GM12875 (cell line): ENCODE data around the gene COL26A1.

ENCODE experiments used
- H3K4me3 ChIP-seq: one replicate; pipeline ENCODE4 v1.5.1; 2011; ENCODE audit warnings: low read depth, low read length, control low read depth
- CTCF ChIP-seq: IDR thresholded peaks from 2 replicates; pipeline ENCODE4 v1.5.1; 2011; ENCODE audit warnings: low read depth, mild to moderate bottlenecking, control low read depth, inconsistent platforms, low read length, moderate library complexity, borderline replicate concordance; ENCODE audit not compliant: insufficient read depth

Gene COL26A1

GRCh38 chr7:101511965-101512364, 149.3 kb downstream of the COL26A1 start:
- H3K4me3 ChIP-seq = no peak overlapping the region
- no peak for TF ChIP-seq CTCF

GRCh38 chr7:101516851-101517250, 154.2 kb downstream of the COL26A1 start:
- no peak overlapping the region for H3K4me3 ChIP-seq
- TF ChIP-seq CTCF = no peak

GRCh38 chr7:101517304-101517703, 154.6 kb downstream of the COL26A1 start:
- no peak for TF ChIP-seq CTCF
- H3K4me3 ChIP-seq = no peak overlapping the region

GRCh38 chr7:101518336-101518735, 155.7 kb downstream of the COL26A1 start:
- H3K4me3 ChIP-seq = no peak overlapping the region
- TF ChIP-seq CTCF = no peak

- TF ChIP-seq CTCF = no peak
- no peak overlapping the region for H3K4me3 ChIP-seq
These were observed 156.8 kb downstream of the COL26A1 start for GRCh38 chr7:101519324-101520023.

- no peak for TF ChIP-seq CTCF
- no peak overlapping the region for H3K4me3 ChIP-seq
These were observed 158.8 kb downstream of the COL26A1 start for GRCh38 chr7:101521430-101521925.

GRCh38 chr7:101522021-101522420, 159.3 kb downstream of the COL26A1 start:
- TF ChIP-seq CTCF = no peak
- H3K4me3 ChIP-seq = no peak overlapping the region
